Chondrocyte (in vitro differentiated cells): ENCODE results near the gene KRTAP29-1. TPM values are rescaled to one million over a fixed set of nuclear protein-coding genes. Genes with fewer than 3 reads are reported as not detected.
"Not testable (repeated sequence)": the region's sequence is repeated elsewhere in the genome, so short reads cannot be mapped to it uniquely, and the experiment has no call there.

Source experiments
- DNase-seq: peaks from one replicate; pipeline ENCODE4 v3.0.0; 2021; ENCODE audit warnings: mixed read lengths, low spot score
- H3K27ac Mint-ChIP-seq: one replicate; pipeline ENCODE4 v1.8.0; 2021; ENCODE audit warnings: mild to moderate bottlenecking, moderate library complexity, mixed read lengths; ENCODE audit not compliant: unreplicated experiment
- H3K27me3 Mint-ChIP-seq: 2 replicates; pipeline ENCODE4 v1.8.0; 2021; ENCODE audit warnings: low read depth, mixed read lengths
- H3K36me3 Mint-ChIP-seq: 2 replicates; pipeline ENCODE4 v1.8.0; 2021; ENCODE audit warnings: low read depth, mixed read lengths
- H3K4me1 Mint-ChIP-seq: 2 replicates; pipeline ENCODE4 v1.8.0; 2021; ENCODE audit warnings: low read depth, mild to moderate bottlenecking, mixed read lengths
- H3K4me3 Mint-ChIP-seq: one replicate; pipeline ENCODE4 v1.8.0; 2021; ENCODE audit warnings: mild to moderate bottlenecking, moderate library complexity, mixed read lengths; ENCODE audit not compliant: unreplicated experiment
- H3K9me3 Mint-ChIP-seq: 2 replicates; pipeline ENCODE4 v1.8.0; 2021; ENCODE audit warnings: low read depth, mixed read lengths
- CTCF ChIP-seq: fragments of 200-600 bp; sonication (generic); IDR thresholded peaks from 2 replicates; pipeline ENCODE4 v1.5.0; 2021; ENCODE audit warnings: antibody characterized with exemption, mild to moderate bottlenecking, moderate library complexity
- long read RNA-seq: library from polyadenylated mRNA; stranded (forward); transcript quantifications from one replicate; pipeline ENCODE4 v2.0.0, GENCODE V29; 2021
- total RNA-seq: library from RNA; stranded (reverse); gene quantifications from 3 replicates; pipeline ENCODE4 v1.2.1, GENCODE V29; 2021

The KRTAP29-1 gene
- not detected in 3 replicates for total RNA-seq
- long read RNA-seq = 0 reads

GRCh38 chr17:41301916-41302901 lies at the start of gene KRTAP29-1:
Gene KRTAP29-1 (minus strand): TSS chr17:41302851. CDS start chr17:41302851, 0 bp downstream.
- peaks cover 6% of the 10 kb centered on the region for H3K9me3 Mint-ChIP-seq
- DNase-seq = no peak
- no peak for TF ChIP-seq CTCF
- no peaks in the 10 kb centered on the region for H3K27me3 Mint-ChIP-seq
- no peak within 1 kb of the TSS for H3K4me3 Mint-ChIP-seq
- peaks cover 2% of the 10 kb centered on the region for H3K4me1 Mint-ChIP-seq
- peaks cover 2% of the 10 kb centered on the region for H3K36me3 Mint-ChIP-seq
- H3K27ac Mint-ChIP-seq = no peak within 1 kb of the TSS

GRCh38 chr17:41351177-41351576 lies 48.5 kb upstream of the KRTAP29-1 start:
- no peak for TF ChIP-seq CTCF
- Mint-ChIP-seq H3K4me3 (no peak overlapping the region), H3K4me1 (no peaks in the 10 kb centered on the region), H3K36me3 (no peaks in the 10 kb centered on the region), H3K27ac (no peak overlapping the region), H3K9me3 (peaks cover 3% of the 10 kb centered on the region), H3K27me3 (peaks cover 24% of the 10 kb centered on the region)
- DNase-seq = no peak

- H3K4me3 Mint-ChIP-seq, H3K27ac Mint-ChIP-seq, H3K36me3 Mint-ChIP-seq, DNase-seq, H3K4me1 Mint-ChIP-seq, H3K9me3 Mint-ChIP-seq: not testable (repeated sequence)
- peaks cover 21% of the 10 kb centered on the region for H3K27me3 Mint-ChIP-seq
These were observed 47.8 kb upstream of the KRTAP29-1 start, which contains the start of gene KRT33A for GRCh38 chr17:41350381-41350878. Gene KRT33A (minus strand): TSS chr17:41350828. CDS start chr17:41350767, 61 bp downstream.

- H3K27me3 Mint-ChIP-seq = peaks cover 17% of the 10 kb centered on the region
- no peak overlapping the region for H3K27ac Mint-ChIP-seq
- no peak for DNase-seq
These were observed 45.5 kb upstream of the KRTAP29-1 start for GRCh38 chr17:41347869-41348760.

GRCh38 chr17:41346421-41346820 lies 43.8 kb upstream of the KRTAP29-1 start:
- H3K9me3 Mint-ChIP-seq = peaks cover 20% of the 10 kb centered on the region
- not testable (repeated sequence) for H3K27ac Mint-ChIP-seq, DNase-seq, H3K4me3 Mint-ChIP-seq, H3K4me1 Mint-ChIP-seq, H3K36me3 Mint-ChIP-seq, H3K27me3 Mint-ChIP-seq

More at GRCh38 chr17:41347869-41348760, 45.5 kb upstream of the KRTAP29-1 start:
- peaks cover 5% of the 10 kb centered on the region for H3K9me3 Mint-ChIP-seq
- TF ChIP-seq CTCF = no peak
- peaks cover 2% of the 10 kb centered on the region for H3K36me3 Mint-ChIP-seq
- H3K4me3 Mint-ChIP-seq = no peak overlapping the region
- H3K4me1 Mint-ChIP-seq = no peaks in the 10 kb centered on the region
